ENCODE measurements around the gene STX2. TPM values are rescaled to one million over a fixed set of nuclear protein-coding genes. Genes with fewer than 3 reads are reported as not detected.

The STX2 gene
- total RNA-seq, 1 donor from 2014 or later, result 14.0 TPM

DNA sequence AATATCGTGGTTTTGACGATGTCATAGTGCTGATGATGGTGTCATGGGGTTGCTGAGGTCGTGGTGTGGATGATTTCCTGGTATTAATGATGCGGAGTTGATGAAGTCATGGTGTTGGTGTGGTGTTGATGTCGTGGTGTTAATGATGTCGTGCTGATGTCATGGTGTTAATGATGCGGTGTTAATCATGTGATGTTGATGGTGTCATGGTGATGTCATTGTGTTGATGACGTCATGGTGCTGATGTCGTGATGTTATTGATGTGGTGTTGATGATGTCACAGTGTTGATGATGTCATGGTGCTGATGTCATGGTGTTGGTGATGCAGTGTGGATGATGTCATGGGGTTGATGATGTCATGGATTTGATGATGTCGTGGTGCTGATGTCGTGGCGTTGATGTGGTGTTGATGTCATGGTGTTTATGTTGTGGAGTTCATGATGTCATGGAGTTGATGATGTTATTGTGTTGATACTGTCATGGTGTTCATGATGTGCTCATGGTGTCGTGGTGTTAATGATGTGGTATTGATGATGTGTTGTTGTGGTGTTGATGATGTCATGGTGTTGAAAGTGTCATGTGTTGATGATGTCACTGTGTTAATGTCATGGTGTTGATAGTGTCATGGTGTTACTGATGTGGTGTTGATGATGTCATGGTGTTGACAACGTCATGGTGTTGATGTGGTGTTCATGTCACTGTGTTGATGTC lies 74.4 kb downstream of the STX2 start:
- H3K27ac Mint-ChIP-seq, result no peak overlapping the region
- TF ChIP-seq, protein P1, sequence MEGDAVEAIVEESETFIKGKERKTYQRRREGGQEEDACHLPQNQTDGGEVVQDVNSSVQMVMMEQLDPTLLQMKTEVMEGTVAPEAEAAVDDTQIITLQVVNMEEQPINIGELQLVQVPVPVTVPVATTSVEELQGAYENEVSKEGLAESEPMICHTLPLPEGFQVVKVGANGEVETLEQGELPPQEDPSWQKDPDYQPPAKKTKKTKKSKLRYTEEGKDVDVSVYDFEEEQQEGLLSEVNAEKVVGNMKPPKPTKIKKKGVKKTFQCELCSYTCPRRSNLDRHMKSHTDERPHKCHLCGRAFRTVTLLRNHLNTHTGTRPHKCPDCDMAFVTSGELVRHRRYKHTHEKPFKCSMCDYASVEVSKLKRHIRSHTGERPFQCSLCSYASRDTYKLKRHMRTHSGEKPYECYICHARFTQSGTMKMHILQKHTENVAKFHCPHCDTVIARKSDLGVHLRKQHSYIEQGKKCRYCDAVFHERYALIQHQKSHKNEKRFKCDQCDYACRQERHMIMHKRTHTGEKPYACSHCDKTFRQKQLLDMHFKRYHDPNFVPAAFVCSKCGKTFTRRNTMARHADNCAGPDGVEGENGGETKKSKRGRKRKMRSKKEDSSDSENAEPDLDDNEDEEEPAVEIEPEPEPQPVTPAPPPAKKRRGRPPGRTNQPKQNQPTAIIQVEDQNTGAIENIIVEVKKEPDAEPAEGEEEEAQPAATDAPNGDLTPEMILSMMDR (IDR thresholded peaks at IDR 0.05; ENCODE audit: unreplicated experiment), result no peak
- no peak for DNase-seq (ENCODE audit: low spot score in 2 of 2, unreplicated experiment in 2 of 2)

DNA sequence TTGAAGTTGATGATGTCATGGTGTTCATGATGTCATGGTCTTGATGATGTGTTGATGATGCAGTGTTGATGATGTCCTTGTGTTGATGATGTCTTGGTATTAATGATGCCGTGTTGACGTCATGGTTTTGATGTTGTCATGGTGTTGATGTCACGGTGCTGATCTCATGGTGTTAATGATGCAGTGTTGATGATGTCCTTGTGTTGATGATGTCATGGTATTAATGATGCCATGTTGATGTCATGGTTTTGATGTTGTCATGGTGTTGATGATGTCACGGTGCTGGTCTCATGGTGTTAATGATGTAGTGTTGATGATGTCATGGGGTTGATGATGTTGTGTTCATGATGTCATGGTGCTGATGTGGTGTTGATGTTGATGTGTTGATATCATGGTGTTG lies 75.0 kb downstream of the STX2 start:
- no peaks in the 10 kb centered on the region for H3K9me3 Mint-ChIP-seq
- DNase-seq (ENCODE audit: low spot score in 2 of 2, unreplicated experiment in 2 of 2), result no peak
- no peaks in the 10 kb centered on the region for H3K36me3 Mint-ChIP-seq

More for the DNA sequence above, 74.4 kb downstream of the STX2 start:
- H3K4me1 Mint-ChIP-seq, result no peaks in the 10 kb centered on the region
- H3K9me3 Mint-ChIP-seq, result no peaks in the 10 kb centered on the region
- peaks cover 38% of the 10 kb centered on the region for H3K27me3 Mint-ChIP-seq (ENCODE audit: low read depth)
- H3K4me3 Mint-ChIP-seq, result no peak overlapping the region
- no peaks in the 10 kb centered on the region for H3K36me3 Mint-ChIP-seq

DNA sequence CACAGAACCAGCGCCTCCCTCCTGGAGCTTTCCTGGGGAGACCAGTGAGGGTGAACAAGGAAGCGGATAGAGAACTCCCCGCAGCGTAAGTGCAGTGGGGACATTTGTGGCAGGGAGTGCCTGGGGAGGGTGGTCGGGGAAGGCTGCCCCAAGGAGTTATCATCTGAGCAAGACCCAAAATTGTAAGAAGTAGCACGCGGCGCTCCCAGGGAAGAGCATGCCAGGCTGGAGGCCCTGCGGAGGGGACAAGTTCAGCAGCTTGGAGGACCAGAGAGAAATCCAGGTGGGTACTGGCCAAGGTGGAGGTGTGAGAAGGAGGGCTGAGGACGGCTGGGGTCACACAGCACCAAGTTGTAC lies 76.8 kb downstream of the STX2 start:
- Mint-ChIP-seq H3K36me3 (no peaks in the 10 kb centered on the region), H3K4me1 (no peaks in the 10 kb centered on the region), H3K4me3 (no peak overlapping the region), H3K9me3 (no peaks in the 10 kb centered on the region), H3K27ac (no peak overlapping the region), H3K27me3 (ENCODE audit: low read depth) (peaks cover 25% of the 10 kb centered on the region)
- TF ChIP-seq, protein P1 (IDR thresholded peaks at IDR 0.05; ENCODE audit: unreplicated experiment), result no peak
- DNase-seq (ENCODE audit: low spot score in 2 of 2, unreplicated experiment in 2 of 2), result no peak

More for the DNA sequence above, 75.0 kb downstream of the STX2 start:
- no peak overlapping the region for H3K27ac Mint-ChIP-seq
- peaks cover 38% of the 10 kb centered on the region for H3K27me3 Mint-ChIP-seq (ENCODE audit: low read depth)
- no peak overlapping the region for H3K4me3 Mint-ChIP-seq
- TF ChIP-seq, protein P1 (IDR thresholded peaks at IDR 0.05; ENCODE audit: unreplicated experiment), result no peak
- H3K4me1 Mint-ChIP-seq, result no peaks in the 10 kb centered on the region

DNA sequence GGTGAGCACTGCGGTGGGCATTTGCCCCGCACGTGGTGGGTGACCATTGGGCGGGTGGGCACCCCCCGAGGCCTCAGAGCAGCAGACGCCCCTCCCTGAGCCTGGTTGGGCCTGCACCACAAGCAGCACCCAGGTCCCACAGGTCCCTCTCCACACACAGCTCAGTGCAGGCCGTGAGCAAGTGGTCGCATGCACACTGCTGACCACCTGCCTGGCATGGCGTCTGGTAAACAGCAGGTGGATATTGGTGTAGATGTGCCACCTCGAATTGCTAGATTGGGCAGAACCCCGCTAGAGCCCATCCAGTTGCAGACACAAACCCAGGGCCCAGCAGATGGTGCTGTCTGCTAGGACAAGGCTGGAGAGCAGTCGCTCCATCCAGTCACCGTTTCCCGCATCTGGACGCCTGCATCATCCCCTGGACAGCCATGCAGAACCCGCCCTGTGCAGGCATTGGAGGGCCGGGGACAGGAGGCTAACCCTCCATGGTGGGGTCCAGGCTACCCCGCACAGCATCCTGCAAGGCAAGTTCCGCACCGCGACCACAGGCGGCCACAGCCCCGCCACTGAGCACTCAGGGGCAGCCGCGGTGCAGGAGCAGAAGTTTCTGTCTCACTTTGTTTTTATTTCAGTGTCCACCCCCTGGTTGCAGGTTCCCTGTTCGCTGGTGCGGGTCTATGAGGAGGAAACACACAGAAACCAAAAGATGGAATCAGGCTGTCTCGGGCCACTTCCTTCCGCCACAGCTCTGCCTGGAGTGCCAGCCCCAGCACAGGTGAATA lies 77.3 kb downstream of the STX2 start:
- H3K27ac Mint-ChIP-seq, result no peak overlapping the region
- peaks cover 23% of the 10 kb centered on the region for H3K27me3 Mint-ChIP-seq (ENCODE audit: low read depth)
- no peaks in the 10 kb centered on the region for H3K4me1 Mint-ChIP-seq
- DNase-seq (ENCODE audit: low spot score in 2 of 2, unreplicated experiment in 2 of 2), result peak in 1 of 2 experiments; percentile 69
- H3K4me3 Mint-ChIP-seq, result no peak overlapping the region
- no peaks in the 10 kb centered on the region for H3K9me3 Mint-ChIP-seq
- TF ChIP-seq, protein P1 (IDR thresholded peaks at IDR 0.05; ENCODE audit: unreplicated experiment), result no peak
- H3K36me3 Mint-ChIP-seq, result no peaks in the 10 kb centered on the region

DNA sequence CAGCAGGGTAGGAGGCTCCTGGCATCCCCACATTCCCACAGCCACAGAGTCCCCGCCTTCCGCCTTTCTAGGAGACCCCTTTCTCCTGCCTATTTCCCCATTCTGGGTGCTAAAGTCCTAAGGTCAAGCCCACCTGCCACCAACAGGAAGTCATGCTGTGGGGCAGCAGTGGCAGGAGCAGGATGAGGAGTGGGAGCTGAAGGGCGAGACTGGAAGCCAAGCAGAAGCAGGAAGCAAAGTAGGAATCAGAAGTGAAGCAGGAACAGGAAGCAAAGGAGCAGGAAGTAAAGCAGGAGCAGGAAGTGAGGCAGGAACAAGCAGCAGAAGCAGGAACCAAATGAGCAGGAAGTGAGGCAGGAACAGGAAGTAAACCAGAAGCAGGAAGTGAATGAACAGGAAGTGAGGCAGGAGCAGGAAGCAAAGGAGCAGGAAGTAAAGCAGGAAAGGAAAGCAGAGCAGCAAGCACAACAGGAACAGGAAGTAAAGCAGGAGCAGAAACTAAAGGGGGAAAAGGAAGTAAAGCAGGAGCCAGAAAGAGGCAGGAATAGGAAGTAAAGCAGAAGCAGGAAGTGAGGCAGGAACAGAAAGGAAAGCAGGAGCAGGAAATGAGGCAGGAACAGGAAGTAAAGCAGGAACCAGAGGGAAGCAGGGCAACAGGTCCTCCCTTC lies 84.7 kb downstream of the STX2 start:
- no peaks in the 10 kb centered on the region for H3K36me3 Mint-ChIP-seq
- TF ChIP-seq, protein P1 (IDR thresholded peaks at IDR 0.05; ENCODE audit: unreplicated experiment), result no peak
- H3K27ac Mint-ChIP-seq, result no peak overlapping the region
- peaks cover 14% of the 10 kb centered on the region for H3K27me3 Mint-ChIP-seq (ENCODE audit: low read depth)
- peaks cover 5% of the 10 kb centered on the region for H3K9me3 Mint-ChIP-seq
- DNase-seq (ENCODE audit: low spot score in 2 of 2, unreplicated experiment in 2 of 2), result no peak
- no peak overlapping the region for H3K4me3 Mint-ChIP-seq
- H3K4me1 Mint-ChIP-seq, result no peaks in the 10 kb centered on the region
